Choroid plexus epithelial cell (primary cell): ENCODE data around the gene NGFR.
A peak's percentile ranks its signal among the peaks of the same experiment; 100 is the strongest.
"Not testable (repeated sequence)": the region's sequence is repeated elsewhere in the genome, so short reads cannot be mapped to it uniquely, and the experiment has no call there.

Experiments used
- DNase-seq: peaks from one replicate; pipeline ENCODE4 v3.0.0-alpha.2; 2010; ENCODE audit warnings: low read depth
- H3K4me3 ChIP-seq: 2 replicates; pipeline ENCODE4 v1.5.1; 2011; ENCODE audit warnings: low read depth, mild to moderate bottlenecking, control low read depth, low read length, moderate library complexity
- TF ChIP-seq, protein P1 (sequence below): conservative IDR thresholded peaks from 2 replicates; pipeline ENCODE4 v1.5.1; 2011; ENCODE audit warnings: low read depth, mild to moderate bottlenecking, control low read depth, inconsistent platforms, low read length, moderate library complexity

Gene NGFR

DNA sequence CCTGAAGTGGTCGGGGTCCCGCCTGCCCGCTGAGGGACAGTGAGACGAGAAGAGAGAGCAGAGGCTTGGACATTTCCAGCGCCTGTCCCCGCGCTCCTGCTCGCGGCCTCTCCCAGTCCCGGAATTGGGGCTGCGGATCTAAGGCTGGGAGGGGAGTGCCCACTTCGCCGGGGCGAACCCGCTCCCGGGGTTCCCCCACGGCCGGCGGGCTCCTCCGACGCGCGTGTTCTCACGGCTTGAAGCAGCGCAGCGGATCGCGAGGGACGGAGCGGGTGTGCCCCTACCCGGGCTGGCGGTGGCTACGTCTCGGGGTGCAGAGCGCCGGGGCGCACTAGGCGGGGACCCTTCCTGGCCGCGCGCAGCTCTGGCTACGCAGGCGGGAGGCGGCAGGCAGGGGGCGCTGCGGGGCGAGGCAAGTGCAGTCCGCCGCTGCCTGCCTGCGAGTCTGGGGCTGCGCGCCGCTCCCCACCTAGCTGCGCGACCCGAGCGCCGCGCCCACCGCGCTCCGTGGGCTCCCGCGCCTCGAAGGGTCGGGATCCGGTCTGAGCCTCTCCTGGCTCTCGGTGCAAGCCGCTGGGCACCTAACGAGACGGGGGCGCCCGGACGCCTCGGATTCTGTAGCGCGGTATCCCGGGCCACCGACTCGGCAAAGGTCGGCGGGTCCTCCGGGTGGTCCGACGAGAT lies 1.2 kb downstream of the NGFR start:
- TF ChIP-seq, protein P1, sequence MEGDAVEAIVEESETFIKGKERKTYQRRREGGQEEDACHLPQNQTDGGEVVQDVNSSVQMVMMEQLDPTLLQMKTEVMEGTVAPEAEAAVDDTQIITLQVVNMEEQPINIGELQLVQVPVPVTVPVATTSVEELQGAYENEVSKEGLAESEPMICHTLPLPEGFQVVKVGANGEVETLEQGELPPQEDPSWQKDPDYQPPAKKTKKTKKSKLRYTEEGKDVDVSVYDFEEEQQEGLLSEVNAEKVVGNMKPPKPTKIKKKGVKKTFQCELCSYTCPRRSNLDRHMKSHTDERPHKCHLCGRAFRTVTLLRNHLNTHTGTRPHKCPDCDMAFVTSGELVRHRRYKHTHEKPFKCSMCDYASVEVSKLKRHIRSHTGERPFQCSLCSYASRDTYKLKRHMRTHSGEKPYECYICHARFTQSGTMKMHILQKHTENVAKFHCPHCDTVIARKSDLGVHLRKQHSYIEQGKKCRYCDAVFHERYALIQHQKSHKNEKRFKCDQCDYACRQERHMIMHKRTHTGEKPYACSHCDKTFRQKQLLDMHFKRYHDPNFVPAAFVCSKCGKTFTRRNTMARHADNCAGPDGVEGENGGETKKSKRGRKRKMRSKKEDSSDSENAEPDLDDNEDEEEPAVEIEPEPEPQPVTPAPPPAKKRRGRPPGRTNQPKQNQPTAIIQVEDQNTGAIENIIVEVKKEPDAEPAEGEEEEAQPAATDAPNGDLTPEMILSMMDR: peak; percentile 48
- DNase-seq: peak; percentile 59
- peak overlapping the region; percentile 46 for H3K4me3 ChIP-seq

DNA sequence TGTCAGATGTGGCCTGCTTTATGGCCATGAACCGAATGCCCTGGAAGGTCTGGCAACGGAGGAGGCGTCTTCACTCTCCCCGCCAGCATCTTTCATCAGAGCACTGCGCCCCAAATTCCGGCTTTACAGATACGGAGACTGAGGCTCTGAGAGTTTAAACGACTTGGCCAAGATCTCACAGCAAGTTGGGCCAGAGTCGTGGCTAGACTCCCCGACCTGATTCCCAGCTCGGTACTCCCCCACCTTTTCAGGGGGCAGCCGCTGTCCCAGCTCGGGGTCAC lies 1.7 kb downstream of the NGFR start:
- no peak for DNase-seq
- TF ChIP-seq, protein P1: no peak
- peak overlapping the region; percentile 41 for H3K4me3 ChIP-seq

DNA sequence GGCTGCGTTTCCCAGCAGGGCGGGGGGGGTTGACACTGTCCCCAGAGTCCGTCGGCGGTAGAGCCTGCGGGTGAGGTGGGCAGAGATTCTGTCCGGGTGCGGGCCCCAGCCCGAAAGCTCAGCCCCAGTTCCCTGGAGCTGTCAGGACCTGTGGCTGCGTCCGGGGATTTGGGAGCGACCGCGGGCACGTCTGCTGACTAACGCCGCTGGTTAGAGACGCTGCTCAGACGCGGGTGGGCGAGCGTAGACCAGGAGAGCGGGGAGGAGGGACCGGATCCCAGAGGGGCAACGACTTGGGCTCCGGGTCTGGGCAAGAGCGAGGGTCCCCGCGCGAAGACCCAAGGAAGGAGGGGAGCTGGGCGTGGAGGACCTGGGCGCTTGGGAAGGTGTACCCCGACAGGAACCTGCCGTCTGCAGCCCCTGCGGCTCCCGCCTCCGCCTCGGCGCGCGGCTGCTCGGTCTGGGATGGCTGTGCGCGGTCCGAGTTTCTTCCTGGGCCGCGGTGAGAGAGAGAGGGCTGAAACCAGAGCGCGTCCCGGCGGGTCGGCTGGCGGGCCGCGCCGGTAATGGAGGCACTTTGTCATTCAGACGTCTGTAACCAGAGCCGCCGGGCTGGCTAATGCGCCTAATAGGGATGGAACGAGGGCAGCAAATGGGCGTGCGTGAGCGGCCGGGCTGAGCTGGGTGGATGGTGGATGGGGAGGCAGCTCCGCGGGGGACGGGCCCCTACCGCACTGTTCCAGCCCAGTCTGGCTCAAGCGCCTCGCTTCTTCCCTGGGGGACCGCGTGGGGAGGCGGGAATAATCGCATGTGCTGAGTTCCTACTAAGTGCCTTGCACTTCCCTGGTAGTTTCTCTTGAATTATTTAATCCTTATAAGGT lies 2.3 kb downstream of the NGFR start:
- TF ChIP-seq, protein P1: no peak
- peak overlapping the region; percentile 32 for H3K4me3 ChIP-seq
- DNase-seq: no peak

DNA sequence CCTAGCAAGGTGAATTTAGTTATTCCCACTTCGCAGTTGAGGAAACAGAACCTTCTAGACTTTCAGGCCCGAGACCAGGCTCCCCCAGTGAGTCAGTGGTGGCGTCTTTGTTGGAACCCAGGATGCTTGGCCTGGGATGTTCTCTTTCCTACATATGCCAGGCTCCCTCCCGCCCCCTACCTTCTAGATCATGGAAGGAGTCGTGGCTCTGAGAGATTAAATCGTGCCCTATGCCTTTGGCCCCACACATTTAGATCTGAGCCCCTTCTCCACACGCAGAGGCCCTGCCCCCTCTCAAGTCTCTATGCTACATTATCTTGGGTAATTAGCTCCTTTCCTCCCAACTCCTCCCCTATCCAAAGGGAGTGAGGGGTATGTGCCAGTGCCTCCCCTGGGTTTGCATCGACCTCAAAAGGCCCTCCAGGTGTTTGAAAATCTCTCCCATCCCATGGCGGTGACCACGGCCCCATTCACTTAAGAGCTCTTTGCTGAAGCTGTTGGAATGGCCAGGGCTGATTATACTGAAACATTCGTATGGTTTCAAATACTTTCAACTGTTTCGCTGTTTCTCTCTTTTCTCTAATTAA lies 3.0 kb downstream of the NGFR start:
- TF ChIP-seq, protein P1: no peak
- no peak overlapping the region for H3K4me3 ChIP-seq
- no peak for DNase-seq

DNA sequence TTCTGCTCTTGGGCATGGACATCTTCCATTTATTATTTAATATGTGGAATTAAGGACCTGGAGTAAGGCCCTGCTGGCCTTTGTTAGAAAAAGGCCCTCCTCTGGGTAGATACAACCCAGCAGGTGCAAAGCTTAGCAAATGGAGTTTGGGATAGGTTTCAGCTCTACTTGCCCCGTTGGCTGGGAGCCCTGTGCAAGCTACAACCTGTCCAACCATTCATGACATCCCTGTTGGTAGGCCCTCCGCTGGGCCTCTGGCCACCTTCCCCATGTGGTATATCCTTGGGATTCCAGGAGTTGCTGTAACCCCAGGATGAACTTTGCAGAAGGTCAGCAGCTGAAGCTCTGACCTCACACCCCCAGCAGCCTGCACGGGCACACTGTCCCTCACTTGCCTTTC lies 6.4 kb downstream of the NGFR start:
- no peak overlapping the region for H3K4me3 ChIP-seq
- TF ChIP-seq, protein P1: no peak
- no peak for DNase-seq

DNA sequence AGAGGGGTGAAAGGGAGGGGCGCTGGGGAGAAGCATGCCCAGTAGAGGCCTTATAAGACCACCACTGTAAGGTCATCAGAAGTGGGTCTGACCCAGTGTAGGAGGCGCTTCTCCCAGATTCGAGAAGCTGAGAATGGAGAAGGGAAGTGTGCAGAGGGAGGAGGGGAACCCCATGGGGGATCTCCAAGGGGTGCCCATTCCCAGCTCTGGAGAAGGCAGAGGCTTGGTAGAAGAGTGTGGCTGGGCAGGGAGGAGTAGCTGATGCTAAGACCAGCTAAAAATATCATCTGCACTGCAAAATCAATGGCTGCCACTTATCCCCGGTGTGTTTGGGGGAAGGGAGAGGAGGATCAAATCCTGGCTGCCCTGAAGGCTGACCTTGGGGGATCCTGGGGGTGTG lies 7.2 kb downstream of the NGFR start:
- no peak for DNase-seq
- H3K4me3 ChIP-seq: no peak overlapping the region
- TF ChIP-seq, protein P1: no peak

DNA sequence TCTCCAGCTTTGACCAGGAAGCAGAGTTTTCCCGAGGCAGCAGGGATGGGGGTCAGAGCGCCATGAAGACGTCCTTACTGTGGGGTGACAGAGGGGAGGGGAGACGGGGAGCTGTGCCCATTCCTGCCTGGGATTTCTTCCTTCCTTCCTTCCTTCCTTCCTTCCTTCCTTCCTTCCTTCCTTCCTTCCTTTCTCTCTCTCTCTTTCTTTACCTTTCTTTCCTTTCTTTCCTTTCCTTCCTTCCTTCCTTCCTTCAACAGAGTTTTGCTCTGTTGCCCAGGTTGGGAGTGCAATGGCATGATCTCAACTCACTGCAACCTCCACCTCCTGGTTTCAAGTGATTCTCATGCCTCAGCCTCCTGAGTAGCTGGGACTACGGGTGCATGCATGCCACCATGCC lies 7.6 kb downstream of the NGFR start:
- DNase-seq, H3K4me3 ChIP-seq: not testable (repeated sequence)
